Panc1 (cell line): ENCODE results near the gene SLC4A1. TPM values are rescaled to one million over a fixed set of nuclear protein-coding genes. Genes with fewer than 3 reads are reported as not detected.
"Not testable (repeated sequence)": the region's sequence is repeated elsewhere in the genome, so short reads cannot be mapped to it uniquely, and the experiment has no call there.

Experiments
- ATAC-seq: fragments of 200-7000 bp; cut with Tn5 transposase; 2 replicates; pipeline ENCODE4 v1.9.1; 2020; ENCODE audit warnings: mild to moderate bottlenecking, moderate library complexity
- BruUV-seq: library from RNA; stranded (reverse); fragments of 400-500 nt; replicated peaks from 2 replicates; lab custom pipeline; 2021; lab: Mats Ljungman, UMichigan
- CTCF ChIA-PET: fragments of 300-600 bp; sonication (Branson Sonifier 250); formaldehyde crosslinking; loops from one replicate; lab custom pipeline; 2022; ENCODE audit warnings: antibody characterized with exemption; lab: Charles Lee
- POLR2A ChIA-PET: fragments of 300-600 bp; sonication (Branson Sonifier 250); formaldehyde crosslinking; loops from one replicate; lab custom pipeline; 2022; ENCODE audit warnings: antibody characterized with exemption; lab: Charles Lee
- DNase-seq: peaks from one replicate; pipeline ENCODE4 v3.0.0-alpha.2; 2010; ENCODE audit warnings: low read depth, low spot score
- H3K27ac ChIP-seq: 2 replicates; pipeline ENCODE4 v1.5.1; 2011; ENCODE audit warnings: mild to moderate bottlenecking, low read length, inconsistent platforms
- H3K27me3 ChIP-seq: fragments of 200-500 bp; sonication (Bioruptor generic); 2 replicates; pipeline ENCODE4 v1.6.0; 2014; ENCODE audit warnings: low read length, inconsistent platforms; ENCODE audit not compliant: control insufficient read depth, insufficient read depth
- H3K36me3 ChIP-seq: fragments of 200-500 bp; sonication (Bioruptor generic); 2 replicates; pipeline ENCODE4 v1.5.1; 2014; ENCODE audit warnings: inconsistent platforms, mild to moderate bottlenecking, low read length, moderate library complexity; ENCODE audit not compliant: control insufficient read depth, insufficient read depth
- H3K4me1 ChIP-seq: 2 replicates; pipeline ENCODE4 v1.5.1; 2011; ENCODE audit warnings: inconsistent platforms, mild to moderate bottlenecking, low read length, moderate library complexity; ENCODE audit not compliant: control insufficient read depth, insufficient read depth
- H3K4me3 ChIP-seq, 2 experiments: 2 replicates each; pipeline ENCODE4 v1.5.1; 2011 to 2012; ENCODE audit warnings: low read depth in 2 of 2, low read length in 2 of 2, mild to moderate bottlenecking in 2 of 2, inconsistent platforms in 1 of 2, moderate library complexity in 1 of 2
- H3K9me3 ChIP-seq: fragments of 200-500 bp; sonication (Bioruptor generic); 2 replicates; pipeline ENCODE4 v1.5.1; 2014; ENCODE audit warnings: low read depth, mild to moderate bottlenecking, inconsistent platforms, low read length, moderate library complexity; ENCODE audit not compliant: control insufficient read depth, insufficient read depth
- POLR2AphosphoS5 ChIP-seq: IDR thresholded peaks from 2 replicates; pipeline ENCODE4 v1.6.1; 2012; ENCODE audit warnings: mild to moderate bottlenecking, low read depth, low read length, moderate library complexity
- SIN3A ChIP-seq: IDR thresholded peaks from 2 replicates; pipeline ENCODE4 v1.6.1; 2012; ENCODE audit warnings: low read depth, mild to moderate bottlenecking, low read length, moderate library complexity, borderline replicate concordance; ENCODE audit not compliant: insufficient read depth
- TCF7L2 ChIP-seq: IDR thresholded peaks from 2 replicates; pipeline ENCODE4 v1.6.1; 2011; ENCODE audit warnings: mild to moderate bottlenecking, low read depth, low read length, inconsistent platforms
- in situ Hi-C: cut with HindIII; loops from 2 replicates; pipeline ENCODE4 v1.10.0; 2016; ENCODE audit warnings: low sequenced_read_pairs, low pct_unique_long_range_greater_than_20kb
- intact Hi-C: fragments of 100-400 bp; cut with micrococcal nuclease; formaldehyde crosslinking; loops from one replicate; pipeline ENCODE4 v1.10.0; 2022; ENCODE audit not compliant: unreplicated experiment
- total RNA-seq: library from RNA; stranded (reverse); gene quantifications from one replicate; pipeline ENCODE4 v1.2.1, GENCODE V29; 2021; ENCODE audit not compliant: unreplicated experiment
- TF ChIP-seq, protein P1 (sequence below), 2 experiments: IDR thresholded peaks; 2 replicates each; pipeline ENCODE4 v1.6.1; 2011 to 2012; ENCODE audit warnings: low read depth in 2 of 2, control low read depth in 1 of 2, low read length in 1 of 2, mild to moderate bottlenecking in 1 of 2, moderate library complexity in 1 of 2; ENCODE audit not compliant: insufficient read depth in 1 of 2
- TF ChIP-seq, protein P2 (sequence below): fragments of 450-650 bp; IDR thresholded peaks from 2 replicates; pipeline ENCODE4 v1.5.1; 2017; ENCODE audit warnings: mild to moderate bottlenecking

Gene SLC4A1
- total RNA-seq, 1 experiment from 2014 or later, result not detected

DNA sequence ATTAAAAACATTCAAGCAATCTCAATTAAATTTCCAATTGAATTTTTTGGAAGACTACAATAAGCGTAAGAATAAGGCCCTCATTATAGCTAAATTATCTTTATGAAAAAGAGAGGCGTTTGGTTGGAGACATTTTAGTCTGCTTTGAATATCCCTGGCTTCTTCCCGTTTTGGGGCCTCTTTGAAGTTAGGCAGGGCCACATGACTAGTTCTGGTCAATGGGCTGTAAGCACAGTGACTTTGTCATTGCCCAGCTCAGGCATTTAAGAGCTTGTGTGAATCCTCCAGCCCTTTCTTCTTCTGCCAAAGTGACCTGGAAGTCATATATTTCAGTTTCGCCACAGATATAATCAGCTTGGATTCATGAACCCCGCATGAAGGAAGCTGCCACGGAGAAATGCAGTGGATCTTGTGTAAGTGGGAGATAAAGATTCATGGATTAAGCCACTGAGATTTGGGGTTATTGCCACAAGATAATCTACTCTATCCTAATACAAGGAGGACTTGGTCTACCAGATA, 26.8 kb downstream of the SLC4A1 start:
- DNase-seq (no peak), ATAC-seq (no peak)
- POLR2A ChIA-PET, result no interaction called here
- Histone ChIP-seq H3K4me1 (no peaks in the 10 kb centered on the region), H3K9me3 (no peaks in the 10 kb centered on the region), H3K36me3 (no peaks in the 10 kb centered on the region), H3K4me3 (no peak overlapping the region), H3K27ac (no peak overlapping the region), H3K27me3 (no peaks in the 10 kb centered on the region)
- CTCF ChIA-PET, result no interaction called here
- BruUV-seq, result no TSS peak
- TF ChIP-seq SIN3A (no peak), TCF7L2 (0 out of 2 replicates have a peak, but pooled peaks have one; percentile 30)
- TF ChIP-seq, protein P1, sequence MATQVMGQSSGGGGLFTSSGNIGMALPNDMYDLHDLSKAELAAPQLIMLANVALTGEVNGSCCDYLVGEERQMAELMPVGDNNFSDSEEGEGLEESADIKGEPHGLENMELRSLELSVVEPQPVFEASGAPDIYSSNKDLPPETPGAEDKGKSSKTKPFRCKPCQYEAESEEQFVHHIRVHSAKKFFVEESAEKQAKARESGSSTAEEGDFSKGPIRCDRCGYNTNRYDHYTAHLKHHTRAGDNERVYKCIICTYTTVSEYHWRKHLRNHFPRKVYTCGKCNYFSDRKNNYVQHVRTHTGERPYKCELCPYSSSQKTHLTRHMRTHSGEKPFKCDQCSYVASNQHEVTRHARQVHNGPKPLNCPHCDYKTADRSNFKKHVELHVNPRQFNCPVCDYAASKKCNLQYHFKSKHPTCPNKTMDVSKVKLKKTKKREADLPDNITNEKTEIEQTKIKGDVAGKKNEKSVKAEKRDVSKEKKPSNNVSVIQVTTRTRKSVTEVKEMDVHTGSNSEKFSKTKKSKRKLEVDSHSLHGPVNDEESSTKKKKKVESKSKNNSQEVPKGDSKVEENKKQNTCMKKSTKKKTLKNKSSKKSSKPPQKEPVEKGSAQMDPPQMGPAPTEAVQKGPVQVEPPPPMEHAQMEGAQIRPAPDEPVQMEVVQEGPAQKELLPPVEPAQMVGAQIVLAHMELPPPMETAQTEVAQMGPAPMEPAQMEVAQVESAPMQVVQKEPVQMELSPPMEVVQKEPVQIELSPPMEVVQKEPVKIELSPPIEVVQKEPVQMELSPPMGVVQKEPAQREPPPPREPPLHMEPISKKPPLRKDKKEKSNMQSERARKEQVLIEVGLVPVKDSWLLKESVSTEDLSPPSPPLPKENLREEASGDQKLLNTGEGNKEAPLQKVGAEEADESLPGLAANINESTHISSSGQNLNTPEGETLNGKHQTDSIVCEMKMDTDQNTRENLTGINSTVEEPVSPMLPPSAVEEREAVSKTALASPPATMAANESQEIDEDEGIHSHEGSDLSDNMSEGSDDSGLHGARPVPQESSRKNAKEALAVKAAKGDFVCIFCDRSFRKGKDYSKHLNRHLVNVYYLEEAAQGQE (IDR thresholded peaks at IDR 0.05; ENCODE audit: insufficient read depth in 1 of 2, low read depth in 2 of 2, low read length in 1 of 2), result no peak
- TF ChIP-seq, protein P2, sequence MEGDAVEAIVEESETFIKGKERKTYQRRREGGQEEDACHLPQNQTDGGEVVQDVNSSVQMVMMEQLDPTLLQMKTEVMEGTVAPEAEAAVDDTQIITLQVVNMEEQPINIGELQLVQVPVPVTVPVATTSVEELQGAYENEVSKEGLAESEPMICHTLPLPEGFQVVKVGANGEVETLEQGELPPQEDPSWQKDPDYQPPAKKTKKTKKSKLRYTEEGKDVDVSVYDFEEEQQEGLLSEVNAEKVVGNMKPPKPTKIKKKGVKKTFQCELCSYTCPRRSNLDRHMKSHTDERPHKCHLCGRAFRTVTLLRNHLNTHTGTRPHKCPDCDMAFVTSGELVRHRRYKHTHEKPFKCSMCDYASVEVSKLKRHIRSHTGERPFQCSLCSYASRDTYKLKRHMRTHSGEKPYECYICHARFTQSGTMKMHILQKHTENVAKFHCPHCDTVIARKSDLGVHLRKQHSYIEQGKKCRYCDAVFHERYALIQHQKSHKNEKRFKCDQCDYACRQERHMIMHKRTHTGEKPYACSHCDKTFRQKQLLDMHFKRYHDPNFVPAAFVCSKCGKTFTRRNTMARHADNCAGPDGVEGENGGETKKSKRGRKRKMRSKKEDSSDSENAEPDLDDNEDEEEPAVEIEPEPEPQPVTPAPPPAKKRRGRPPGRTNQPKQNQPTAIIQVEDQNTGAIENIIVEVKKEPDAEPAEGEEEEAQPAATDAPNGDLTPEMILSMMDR, result no peak
- in situ Hi-C loops, result no loop called here
- intact Hi-C loops, result no loop called here

DNA sequence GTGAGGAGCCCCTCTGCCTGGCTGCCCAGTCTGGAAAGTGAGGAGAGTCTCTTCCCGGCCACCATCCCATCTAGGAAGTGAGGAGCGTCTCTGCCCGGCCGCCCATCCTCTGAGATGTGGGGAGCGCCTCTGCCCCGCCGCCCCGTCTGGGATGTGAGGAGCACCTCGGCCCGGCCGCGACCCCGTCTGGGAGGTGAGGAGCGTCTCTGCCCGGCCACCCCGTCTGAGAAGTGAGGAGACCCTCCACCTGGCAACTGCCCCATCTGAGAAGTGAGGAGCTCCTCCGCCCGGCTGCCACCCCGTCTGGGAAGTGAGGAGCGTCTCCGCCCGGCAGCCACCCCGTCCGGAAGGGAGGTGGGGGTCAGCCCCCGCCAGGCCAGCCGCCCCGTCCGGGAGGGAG, 30.0 kb downstream of the SLC4A1 start:
- POLR2A ChIA-PET, CTCF ChIA-PET, intact Hi-C loops: not testable (repeated sequence)

DNA sequence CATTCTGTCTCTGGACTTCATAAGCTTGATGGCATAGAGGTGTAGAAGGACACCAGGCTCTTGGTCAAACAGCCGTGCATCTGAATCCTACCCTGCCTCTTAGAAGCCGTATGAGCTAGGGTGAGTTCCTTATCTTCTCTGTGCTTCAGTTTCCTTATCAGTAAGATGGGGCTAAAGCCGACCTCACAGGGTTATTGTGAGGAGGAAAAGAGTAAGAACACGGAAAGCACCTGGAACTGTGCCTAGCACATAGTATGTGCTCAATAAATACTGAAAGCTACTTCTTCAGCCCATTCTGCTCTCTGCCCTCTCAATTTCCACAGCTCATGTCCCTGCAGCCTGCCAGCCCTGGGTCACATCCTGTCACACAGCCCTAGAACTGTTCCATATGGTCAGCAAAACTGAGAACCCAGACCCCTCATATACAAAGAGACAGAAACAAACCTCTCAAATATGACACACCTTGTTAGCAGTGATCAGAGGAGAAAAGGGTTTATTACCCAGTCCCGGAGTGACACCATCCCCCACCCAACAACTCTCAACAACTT, 31.4 kb downstream of the SLC4A1 start:
- no peaks in the 10 kb centered on the region for H3K36me3 ChIP-seq
- ATAC-seq (no peak), DNase-seq (no peak)
- H3K27me3 ChIP-seq, result no peaks in the 10 kb centered on the region
- ChIA-PET CTCF (no interaction called here), POLR2A (no interaction called here)
- TF ChIP-seq, protein P1 (IDR thresholded peaks at IDR 0.05; ENCODE audit: insufficient read depth in 1 of 2, low read depth in 2 of 2, low read length in 1 of 2), result no peak
- no peak for TF ChIP-seq POLR2AphosphoS5
- TF ChIP-seq SIN3A, result no peak
- TF ChIP-seq TCF7L2, result no peak
- TF ChIP-seq, protein P2, result no peak
- in situ Hi-C loops, result no loop called here
- no peaks in the 10 kb centered on the region for H3K4me1 ChIP-seq
- intact Hi-C loops, result no loop called here
- H3K9me3 ChIP-seq, result no peaks in the 10 kb centered on the region
- H3K27ac ChIP-seq, result no peak overlapping the region
- H3K4me3 ChIP-seq, result no peak overlapping the region
- no TSS peak for BruUV-seq

More for the DNA sequence above, 30.0 kb downstream of the SLC4A1 start:
- H3K27me3 ChIP-seq, H3K9me3 ChIP-seq, H3K4me1 ChIP-seq, H3K27ac ChIP-seq, BruUV-seq, DNase-seq, ATAC-seq, H3K4me3 ChIP-seq, H3K36me3 ChIP-seq, in situ Hi-C loops: not testable (repeated sequence)
